Cardiac septum (tissue), 1 donor: ENCODE results near the gene CDC42BPA. TPM values are rescaled to one million over a fixed set of nuclear protein-coding genes. Genes with fewer than 3 reads are reported as not detected.

Experiments
- DNase-seq: peaks from one replicate; pipeline ENCODE4 v3.0.0-alpha.2; 2020; ENCODE audit warnings: low spot score
- intact Hi-C: fragments of 100-400 bp; cut with DNase I; formaldehyde crosslinking; loops from one replicate; pipeline ENCODE4 v1.14.0; 2022
- total RNA-seq: library from RNA; stranded (reverse); fragmentation: NEBNext Ultra II Directional; extraction: Animal tissue kit (Norgen Biotek cat#: 25700); gene quantifications from one replicate; pipeline ENCODE4 v1.2.1, GENCODE V29; 2021
- donor health status: DM: no; HTN: no; CAD: no.

Gene CDC42BPA
- total RNA-seq, 1 donor from 2014 or later: 33.5 TPM

DNA sequence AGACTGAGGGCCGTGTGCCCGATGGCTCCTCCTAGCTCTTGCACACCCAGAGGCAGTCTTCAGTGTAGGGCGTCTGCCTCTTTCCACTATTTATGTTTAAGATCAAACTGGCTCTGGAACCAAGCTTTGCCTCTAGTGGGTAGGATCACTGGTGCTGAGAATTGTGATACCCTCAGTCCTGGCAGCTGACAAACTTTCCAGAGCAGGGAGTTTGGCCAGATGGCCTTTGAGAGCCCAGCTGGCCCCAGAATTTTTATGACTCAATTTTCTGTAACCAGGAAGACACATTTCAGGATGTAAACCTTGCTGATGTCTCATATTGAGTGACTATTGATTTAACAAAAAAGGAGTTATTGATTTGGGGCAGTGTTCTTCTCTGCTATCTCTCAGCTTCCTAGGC lies 371.5 kb downstream of the CDC42BPA start:
- DNase-seq: peak; percentile 74
- intact Hi-C loops: no loop called here

DNA sequence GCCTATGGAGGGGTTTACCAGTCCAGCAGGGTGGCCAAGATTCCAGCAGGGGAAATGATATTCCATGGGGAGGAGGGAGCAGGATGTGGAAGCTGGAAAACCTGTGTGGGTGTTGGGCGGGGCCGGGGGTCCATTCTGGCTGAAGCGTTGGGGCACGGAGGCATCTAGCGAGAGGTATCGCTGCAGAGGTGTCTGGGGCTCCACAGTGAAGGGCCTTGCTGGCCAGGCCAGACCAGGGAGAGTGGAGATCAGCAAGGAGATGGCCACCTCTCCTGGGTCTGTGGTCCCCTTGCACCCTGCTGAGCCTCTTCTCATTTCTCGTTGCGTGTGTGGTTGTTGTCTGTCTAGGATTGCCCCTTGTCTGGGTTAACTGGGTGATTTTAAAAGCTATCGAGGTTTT lies 372.0 kb downstream of the CDC42BPA start:
- intact Hi-C loops: no loop called here
- peak; percentile 59 for DNase-seq

DNA sequence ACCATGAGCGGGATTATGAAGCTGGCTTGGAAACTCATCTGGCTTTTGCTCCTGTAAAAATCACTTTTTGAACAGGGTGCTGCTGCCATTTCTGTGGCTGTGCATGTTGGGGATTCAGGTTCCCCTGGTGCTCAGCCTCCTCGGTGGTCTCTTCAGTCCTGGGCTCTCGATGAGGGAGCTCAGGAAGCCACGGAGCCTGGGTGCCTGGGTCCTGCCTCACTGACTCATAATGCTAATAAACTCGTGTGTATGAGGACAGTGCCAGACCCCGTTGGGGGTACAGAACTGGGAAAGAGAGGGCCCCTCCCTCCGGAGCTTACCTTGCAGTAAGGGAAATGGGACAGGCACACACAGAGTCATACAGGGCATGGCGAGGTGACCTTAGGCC lies 372.4 kb downstream of the CDC42BPA start:
- no peak for DNase-seq
- intact Hi-C loops: no loop called here

DNA sequence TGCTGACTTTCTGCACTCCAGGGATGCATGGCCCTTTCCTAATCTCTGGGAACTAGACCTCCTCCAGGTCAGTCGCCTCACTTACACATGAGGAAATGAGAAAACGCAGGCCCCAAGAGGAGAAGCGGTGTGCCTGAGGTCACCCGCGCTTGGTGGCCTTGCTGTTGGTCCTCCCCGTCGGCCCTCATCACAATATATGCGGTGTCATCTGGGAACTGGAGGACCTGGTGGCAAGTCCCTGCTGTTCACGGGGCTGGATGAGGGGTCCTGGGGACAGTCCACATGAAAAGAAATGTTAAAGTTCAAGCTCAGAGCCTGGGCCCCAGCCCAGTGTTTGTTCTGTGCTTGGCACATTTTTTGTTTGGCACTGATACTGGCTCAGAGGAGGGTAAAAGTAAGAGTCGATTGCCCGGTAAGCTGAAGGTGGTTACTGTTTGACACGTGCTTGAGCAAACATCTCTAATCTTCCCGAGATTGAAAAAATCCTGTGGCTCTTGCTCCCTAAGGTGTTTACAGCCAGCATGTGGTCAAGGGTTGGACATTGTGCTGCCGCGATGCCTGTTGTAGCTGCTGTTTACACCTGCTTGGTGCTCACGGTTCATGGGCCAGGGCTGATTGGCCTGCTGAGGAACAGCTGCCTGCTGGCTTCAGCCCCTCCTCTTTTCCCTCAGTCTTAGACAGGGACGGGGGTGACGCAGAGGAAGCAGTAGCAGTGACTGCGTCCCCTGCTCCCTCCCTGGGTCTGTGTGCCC lies 373.0 kb downstream of the CDC42BPA start:
- intact Hi-C loops: no loop called here
- DNase-seq: peak; percentile 73

DNA sequence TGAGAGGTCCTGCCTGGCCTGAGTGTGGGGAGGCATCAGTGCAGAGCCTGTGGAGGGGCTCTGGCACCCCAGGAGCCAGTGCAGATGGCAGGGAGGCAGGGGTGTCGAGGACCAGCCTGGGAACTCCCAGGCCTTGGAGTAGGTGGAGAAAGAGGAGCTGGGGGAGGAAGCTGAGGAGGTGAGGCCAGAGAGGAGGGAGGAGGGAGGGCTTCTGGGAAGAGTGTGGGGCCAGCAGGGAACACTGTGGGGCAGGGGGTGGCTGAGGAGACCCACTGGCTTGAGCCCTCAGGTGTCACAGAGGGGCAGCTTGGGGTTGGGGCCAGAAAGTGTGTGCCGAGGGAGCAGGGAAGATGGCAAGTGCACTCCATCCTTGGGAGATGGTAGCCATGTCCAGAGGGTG lies 374.4 kb downstream of the CDC42BPA start:
- DNase-seq: no peak
- intact Hi-C loops: no loop called here

DNA sequence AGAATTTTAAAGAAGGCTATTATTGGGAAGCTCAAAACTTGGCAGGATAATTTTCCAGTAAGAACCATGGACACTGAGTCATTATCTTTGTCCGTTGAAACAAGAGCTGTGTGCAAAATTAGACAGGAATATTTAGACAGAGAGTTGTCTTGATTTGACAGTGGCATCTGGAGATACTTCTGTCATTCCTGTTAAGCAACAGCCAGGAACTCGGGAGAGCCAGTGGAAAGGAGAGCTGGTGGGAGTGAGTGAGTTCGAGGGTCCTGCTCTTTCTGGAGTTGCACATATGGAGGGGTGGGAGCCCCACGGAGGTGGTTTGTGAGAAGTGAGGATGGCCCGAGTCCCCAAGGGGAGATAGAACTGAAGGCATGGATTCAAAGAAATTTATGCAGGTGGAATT lies 375.1 kb downstream of the CDC42BPA start:
- intact Hi-C loops: no loop called here
- peak; percentile 60 for DNase-seq

DNA sequence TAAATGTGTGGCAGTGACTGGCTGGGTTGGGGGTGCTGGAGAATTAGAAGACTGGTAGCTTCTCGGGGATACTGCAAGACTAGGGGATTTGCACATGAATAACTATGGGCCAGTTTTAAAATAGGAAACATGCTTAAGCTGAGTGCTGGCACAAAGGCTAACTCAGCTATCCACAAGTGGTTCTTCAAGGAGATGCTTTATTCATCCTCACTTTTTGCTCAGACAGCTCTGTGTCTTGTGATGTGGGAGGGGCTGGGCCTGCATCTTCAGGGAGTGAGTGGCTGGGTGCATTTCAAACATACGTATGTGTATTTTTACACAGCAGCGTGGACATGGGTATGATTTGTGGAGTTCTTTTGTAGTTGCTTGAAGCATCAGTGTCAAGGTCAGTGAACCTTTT lies 375.9 kb downstream of the CDC42BPA start:
- intact Hi-C loops: no loop called here
- DNase-seq: peak; percentile 67

DNA sequence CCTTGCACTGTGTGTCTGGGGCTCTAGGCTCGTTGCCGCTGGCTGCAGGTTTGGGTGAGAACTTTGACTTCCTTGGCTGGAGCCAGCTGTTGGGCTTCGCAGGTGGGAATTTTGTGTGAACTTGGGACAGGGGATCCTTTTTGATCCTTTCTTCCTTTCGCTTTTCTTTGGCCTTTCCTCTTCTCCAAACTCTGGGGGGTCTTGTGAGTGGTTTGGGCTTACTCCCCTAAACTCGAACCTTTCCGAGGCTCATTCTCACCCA lies 377.6 kb downstream of the CDC42BPA start:
- intact Hi-C loops: loop anchor here (2.0 kb wide), 1 partner anchor 34 kb away; no protein-coding TSS in a partner anchor
- no peak for DNase-seq

DNA sequence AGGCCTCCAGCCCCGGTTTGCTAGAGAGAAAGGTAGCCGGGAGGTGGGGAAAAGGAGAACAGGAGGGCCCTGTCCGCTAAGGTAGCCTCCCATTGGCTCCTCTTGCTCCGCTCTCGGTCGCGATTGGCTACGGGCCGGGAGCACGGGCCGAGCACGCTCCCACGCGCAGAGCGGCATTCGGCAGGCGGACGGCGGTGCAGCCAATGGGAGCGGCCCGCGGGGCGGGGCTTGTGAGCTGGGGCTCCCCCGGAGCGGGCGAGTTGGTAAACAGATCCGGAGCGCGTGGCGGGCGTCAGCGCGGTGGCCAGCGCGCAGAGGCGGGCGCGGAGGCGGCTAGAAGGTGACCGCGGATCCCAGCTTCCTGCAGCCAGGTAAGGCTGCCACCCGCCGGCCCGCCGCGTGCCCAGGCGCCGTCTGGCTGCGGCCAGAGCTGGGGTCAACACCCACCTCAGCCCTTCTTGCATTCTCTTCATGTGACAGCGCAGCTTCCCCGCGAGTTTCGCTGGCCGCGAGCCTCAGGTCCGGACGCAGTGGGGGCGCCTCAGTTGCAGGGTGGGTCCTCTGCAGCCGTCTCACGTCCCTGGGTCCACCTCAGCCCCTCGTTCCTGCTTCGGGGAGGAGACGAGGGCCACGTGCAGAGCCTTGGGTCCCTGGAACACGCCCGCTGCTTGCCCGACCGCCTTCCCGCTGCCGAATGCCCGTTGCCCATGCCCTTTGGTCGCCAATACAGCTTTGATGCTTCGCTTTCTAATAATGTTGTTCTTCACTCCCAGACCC lies 378.1 kb downstream of the CDC42BPA start, which contains the start of gene COQ8A:
COQ8A (plus strand) TSS at position 266 of the 777 bp plus-strand sequence. CDS start 21,092 bp downstream, outside the sequence.
- intact Hi-C loops: loop anchor here (2.0 kb wide), 1 partner anchor 35 kb away; no protein-coding TSS in a partner anchor

More for the DNA sequence above, 378.1 kb downstream of the CDC42BPA start, which contains the start of gene COQ8A:
- peak; percentile 100 for DNase-seq

Other genes starting within 250 kb of the CDC42BPA start
- gene ZNF678, start 245.1 kb upstream of the CDC42BPA start, total RNA-seq: 4.5 TPM